LNCAP (cell line): Measurements from ENCODE around the gene ADAM22.
A peak's percentile ranks its signal among the peaks of the same experiment; 100 is the strongest.

ENCODE experiments used
- TF ChIP-seq, protein P1 (sequence below): fragments of 450-650 bp; IDR thresholded peaks from 2 replicates; pipeline ENCODE4 v1.5.1; 2017; ENCODE audit warnings: mild to moderate bottlenecking

Gene ADAM22

DNA sequence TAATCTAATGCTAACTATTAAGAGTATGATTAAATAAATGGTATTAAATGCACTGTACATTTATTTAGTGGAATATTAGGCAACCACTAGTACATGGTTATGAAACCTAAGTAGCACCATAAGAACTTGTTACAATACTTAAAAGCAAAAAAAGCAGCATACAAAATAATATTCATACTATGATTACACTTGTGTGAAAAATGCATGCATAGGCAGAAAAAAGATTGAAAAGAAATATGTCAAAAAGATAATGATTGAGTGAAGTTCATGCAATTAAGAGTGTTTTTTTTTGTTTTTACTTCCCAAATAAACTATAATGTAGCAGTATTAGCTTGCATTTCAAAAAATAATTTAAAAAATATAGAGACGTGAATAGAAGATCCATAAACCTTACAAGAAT lies 305.8 kb downstream of the ADAM22 start:
- TF ChIP-seq, protein P1, sequence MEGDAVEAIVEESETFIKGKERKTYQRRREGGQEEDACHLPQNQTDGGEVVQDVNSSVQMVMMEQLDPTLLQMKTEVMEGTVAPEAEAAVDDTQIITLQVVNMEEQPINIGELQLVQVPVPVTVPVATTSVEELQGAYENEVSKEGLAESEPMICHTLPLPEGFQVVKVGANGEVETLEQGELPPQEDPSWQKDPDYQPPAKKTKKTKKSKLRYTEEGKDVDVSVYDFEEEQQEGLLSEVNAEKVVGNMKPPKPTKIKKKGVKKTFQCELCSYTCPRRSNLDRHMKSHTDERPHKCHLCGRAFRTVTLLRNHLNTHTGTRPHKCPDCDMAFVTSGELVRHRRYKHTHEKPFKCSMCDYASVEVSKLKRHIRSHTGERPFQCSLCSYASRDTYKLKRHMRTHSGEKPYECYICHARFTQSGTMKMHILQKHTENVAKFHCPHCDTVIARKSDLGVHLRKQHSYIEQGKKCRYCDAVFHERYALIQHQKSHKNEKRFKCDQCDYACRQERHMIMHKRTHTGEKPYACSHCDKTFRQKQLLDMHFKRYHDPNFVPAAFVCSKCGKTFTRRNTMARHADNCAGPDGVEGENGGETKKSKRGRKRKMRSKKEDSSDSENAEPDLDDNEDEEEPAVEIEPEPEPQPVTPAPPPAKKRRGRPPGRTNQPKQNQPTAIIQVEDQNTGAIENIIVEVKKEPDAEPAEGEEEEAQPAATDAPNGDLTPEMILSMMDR: no peak

DNA sequence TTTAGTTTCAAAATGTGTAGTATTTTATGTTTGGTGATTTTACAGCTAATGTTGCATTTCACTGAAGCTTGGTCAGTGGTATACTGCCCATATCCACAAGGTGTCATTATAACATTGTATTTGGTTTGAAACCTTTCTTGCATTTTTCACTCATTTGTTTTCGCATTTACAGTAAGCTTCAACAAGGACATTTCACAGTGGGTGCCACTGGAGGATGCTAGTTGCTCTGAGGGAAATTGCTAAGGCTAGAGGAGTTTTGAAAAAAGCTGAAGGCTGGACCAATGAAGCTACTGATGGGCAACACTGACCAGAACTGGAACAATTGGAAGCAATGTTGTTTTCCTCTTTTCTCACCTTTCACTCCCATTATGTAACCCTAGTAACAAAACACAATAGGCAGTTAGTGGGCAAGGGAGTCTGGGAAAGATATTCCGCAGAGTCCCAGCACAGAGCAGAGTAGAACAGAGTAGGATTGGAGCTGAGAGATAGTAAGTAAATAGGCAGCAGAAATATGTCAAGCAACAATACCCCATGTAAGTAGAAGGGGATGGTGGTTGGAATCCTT lies 309.4 kb downstream of the ADAM22 start:
- TF ChIP-seq, protein P1: peak; percentile 95

DNA sequence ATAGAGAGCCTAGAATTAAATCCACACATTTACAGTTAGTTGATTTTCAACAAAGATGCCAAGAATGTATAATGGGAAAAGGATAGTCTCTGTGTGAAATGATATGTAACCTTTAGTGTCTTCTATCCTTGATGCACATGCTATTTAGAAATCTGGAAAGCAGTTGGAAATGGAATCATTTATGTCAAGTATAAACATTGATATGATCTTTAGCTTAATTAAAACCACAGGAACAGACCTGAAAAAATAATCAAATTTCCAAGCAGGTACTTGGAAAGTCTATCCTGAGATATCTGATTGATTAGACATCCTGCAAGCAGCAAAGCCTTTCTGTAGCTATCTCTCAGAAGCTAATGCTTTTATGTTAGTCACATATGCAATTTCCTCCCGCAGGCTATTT lies 310.2 kb downstream of the ADAM22 start:
- TF ChIP-seq, protein P1: no peak
